A673 (cell line): Measurements from ENCODE around the gene ELK4.

ENCODE experiments used
- CTCF ChIP-seq: fragments of 300-800, 200-600 bp; sonication (generic); conservative IDR thresholded peaks from 2 replicates; pipeline ENCODE4 v1.5.1; 2017; ENCODE audit warnings: low read depth, mild to moderate bottlenecking, antibody characterized with exemption, low read length, moderate library complexity, mixed read lengths
- EZH2 ChIP-seq: fragments of 200-600 bp; sonication (generic); IDR thresholded peaks from 2 replicates; pipeline ENCODE4 v1.6.1; 2017; ENCODE audit warnings: borderline replicate concordance, low read depth, mild to moderate bottlenecking, mixed read lengths, antibody characterized with exemption, low read length; ENCODE audit not compliant: poor library complexity, severe bottlenecking

- TF ChIP-seq CTCF: no peak
- no peak for TF ChIP-seq EZH2
Observed at GRCh38 chr1:205660361-205660760, 28.6 kb upstream of the ELK4 start.
